Ishikawa (cell line): ENCODE measurements around the gene RESP18.

ENCODE experiments used
- CEBPB ChIP-seq: IDR thresholded peaks from 2 replicates; pipeline ENCODE4 v1.6.1; 2012
- CREB1 ChIP-seq: IDR thresholded peaks from 2 replicates; pipeline ENCODE4 v1.6.1; 2012; ENCODE audit warnings: low read depth
- EGR1 ChIP-seq: IDR thresholded peaks from 2 replicates; pipeline ENCODE4 v1.6.1; 2012
- EP300 ChIP-seq: IDR thresholded peaks from 2 replicates; pipeline ENCODE4 v1.6.1; 2012; ENCODE audit warnings: borderline replicate concordance
- NFIC ChIP-seq: IDR thresholded peaks from 2 replicates; pipeline ENCODE4 v1.6.1; 2012
- RAD21 ChIP-seq: IDR thresholded peaks from 2 replicates; pipeline ENCODE4 v1.6.1; 2012; ENCODE audit warnings: low read depth
- REST ChIP-seq: IDR thresholded peaks from 2 replicates; pipeline ENCODE4 v1.6.1; 2012; ENCODE audit warnings: low read depth, mild to moderate bottlenecking
- TAF1 ChIP-seq: IDR thresholded peaks from 2 replicates; pipeline ENCODE4 v1.6.1; 2012; ENCODE audit warnings: low read depth, mild to moderate bottlenecking
- TCF12 ChIP-seq: IDR thresholded peaks from 2 replicates; pipeline ENCODE4 v1.6.1; 2012; ENCODE audit warnings: low read depth
- YY1 ChIP-seq: IDR thresholded peaks from 2 replicates; pipeline ENCODE4 v1.6.1; 2012; ENCODE audit warnings: low read depth
- ZBTB7A ChIP-seq: IDR thresholded peaks from 2 replicates; pipeline ENCODE4 v1.6.1; 2012; ENCODE audit warnings: low read depth
- TF ChIP-seq, protein P1 (sequence below): IDR thresholded peaks from 2 replicates; pipeline ENCODE4 v1.6.1; 2012

DNA sequence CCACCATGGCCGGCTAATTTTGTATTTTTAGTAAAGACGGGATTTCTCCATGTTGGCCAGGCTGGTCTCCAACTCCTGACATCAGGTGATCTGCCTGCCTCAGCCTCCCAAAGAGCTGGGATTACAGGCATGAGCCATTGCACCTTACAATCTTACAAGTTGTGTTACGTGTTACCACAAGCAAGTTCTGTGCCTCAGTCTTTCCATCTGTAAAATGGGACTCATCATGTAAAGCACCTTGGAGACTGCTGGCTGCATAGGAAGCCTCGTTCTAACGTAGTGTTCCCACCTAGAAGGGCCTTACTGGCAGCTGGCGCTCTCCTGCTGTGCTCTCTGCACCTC, 43.4 kb downstream of the RESP18 start:
- TF ChIP-seq REST (no peak), NFIC (no peak), CREB1 (no peak), RAD21 (no peak), YY1 (no peak), ZBTB7A (no peak), CEBPB (no peak), TAF1 (no peak), TCF12 (no peak), EGR1 (no peak), EP300 (no peak)
- TF ChIP-seq, protein P1, sequence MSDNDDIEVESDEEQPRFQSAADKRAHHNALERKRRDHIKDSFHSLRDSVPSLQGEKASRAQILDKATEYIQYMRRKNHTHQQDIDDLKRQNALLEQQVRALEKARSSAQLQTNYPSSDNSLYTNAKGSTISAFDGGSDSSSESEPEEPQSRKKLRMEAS: no peak
